HG02678 (cell line): Measurements from ENCODE around the gene ZNF200.
A peak's percentile ranks its signal among the peaks of the same experiment; 100 is the strongest.
"Not testable (repeated sequence)": the region's sequence is repeated elsewhere in the genome, so short reads cannot be mapped to it uniquely, and the experiment has no call there.

Experiments
- ATAC-seq: cut with Tn5 transposase; IDR thresholded peaks from one replicate; pipeline ENCODE4 v1.9.1; 2021; ENCODE audit warnings: mild to moderate bottlenecking, moderate library complexity; ENCODE audit not compliant: unreplicated experiment

Gene ZNF200, protein sequence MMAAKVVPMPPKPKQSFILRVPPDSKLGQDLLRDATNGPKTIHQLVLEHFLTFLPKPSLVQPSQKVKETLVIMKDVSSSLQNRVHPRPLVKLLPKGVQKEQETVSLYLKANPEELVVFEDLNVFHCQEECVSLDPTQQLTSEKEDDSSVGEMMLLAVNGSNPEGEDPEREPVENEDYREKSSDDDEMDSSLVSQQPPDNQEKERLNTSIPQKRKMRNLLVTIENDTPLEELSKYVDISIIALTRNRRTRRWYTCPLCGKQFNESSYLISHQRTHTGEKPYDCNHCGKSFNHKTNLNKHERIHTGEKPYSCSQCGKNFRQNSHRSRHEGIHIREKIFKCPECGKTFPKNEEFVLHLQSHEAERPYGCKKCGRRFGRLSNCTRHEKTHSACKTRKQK

DNA sequence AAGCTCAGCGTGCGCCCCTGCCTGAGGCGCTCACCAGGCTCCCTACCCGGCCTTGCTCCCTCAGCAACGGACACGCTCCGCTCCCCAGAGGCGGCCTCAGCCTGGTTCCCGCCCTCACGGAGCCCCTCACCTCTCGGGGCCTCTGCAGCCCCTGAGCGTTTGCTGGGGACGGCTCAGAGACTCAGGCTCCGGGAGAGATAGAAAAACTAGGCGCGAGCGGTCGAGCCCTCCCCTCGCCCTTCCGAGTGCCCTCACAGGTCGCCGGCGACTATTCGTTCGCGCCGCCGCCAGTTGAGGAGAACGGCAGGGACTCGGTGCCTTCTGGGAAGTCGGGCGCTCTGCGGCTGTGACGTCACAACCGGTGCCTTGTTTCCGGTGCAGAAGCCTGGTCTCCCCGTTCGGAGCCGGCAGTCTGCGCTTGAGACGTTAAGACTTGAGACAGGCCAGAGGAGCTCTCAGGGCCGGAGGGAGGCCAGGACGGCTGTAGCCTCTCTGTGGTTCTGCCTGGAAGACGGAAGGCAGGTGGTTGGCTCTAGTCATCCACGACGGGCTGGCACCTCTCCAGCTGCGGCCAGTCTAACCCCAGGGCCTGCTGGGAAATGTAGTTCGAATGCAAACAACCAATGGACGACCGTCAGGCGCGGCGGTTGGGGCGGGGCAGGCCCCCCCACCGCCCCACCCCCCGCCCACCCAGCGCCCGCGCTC lies at the start of gene ZNF200:
Gene ZNF200, minus strand, starts transcription at position 302 of the 705 bp plus-strand sequence. CDS start 1,403 bp downstream, outside the sequence.
- ATAC-seq = peak; percentile 93

DNA sequence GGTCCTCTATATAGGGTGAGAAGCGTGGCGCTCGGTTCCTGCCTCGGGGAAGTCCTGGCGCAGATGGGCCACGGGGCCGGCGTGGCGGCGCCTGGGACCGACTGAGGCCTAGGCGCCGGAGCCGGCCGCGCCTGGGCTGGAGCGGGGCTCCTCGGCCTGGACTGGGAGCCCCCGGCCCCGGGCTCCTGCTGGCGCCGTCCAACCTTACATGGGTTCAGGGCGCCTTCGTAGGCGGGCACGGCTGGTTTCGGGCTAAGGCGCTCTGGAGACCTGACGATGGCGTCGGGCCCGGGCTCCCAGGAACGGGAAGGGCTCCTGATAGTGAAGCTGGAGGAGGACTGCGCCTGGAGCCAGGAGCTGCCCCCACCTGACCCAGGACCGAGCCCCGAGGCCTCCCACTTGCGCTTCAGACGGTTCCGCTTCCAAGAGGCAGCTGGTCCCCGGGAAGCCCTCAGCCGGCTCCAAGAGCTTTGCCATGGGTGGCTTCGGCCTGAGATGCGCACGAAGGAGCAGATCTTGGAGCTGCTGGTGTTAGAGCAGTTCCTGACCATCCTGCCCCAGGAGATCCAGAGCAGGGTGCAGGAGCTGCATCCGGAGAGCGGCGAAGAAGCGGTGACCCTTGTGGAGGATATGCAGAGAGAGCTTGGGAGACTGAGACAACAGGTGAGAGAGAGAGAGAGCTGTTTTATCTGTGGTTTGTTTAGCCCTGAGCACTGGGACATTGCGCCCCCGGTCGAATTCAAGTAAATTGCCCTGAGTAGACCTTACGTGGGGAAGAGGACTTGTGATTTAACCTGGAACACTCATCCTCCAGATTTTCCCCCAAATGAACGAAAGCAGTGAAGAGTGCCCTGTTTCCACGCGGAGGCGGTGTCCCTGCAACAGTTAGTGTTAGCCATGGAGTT lies 48.8 kb upstream of the ZNF200 start:
- no peak for ATAC-seq

DNA sequence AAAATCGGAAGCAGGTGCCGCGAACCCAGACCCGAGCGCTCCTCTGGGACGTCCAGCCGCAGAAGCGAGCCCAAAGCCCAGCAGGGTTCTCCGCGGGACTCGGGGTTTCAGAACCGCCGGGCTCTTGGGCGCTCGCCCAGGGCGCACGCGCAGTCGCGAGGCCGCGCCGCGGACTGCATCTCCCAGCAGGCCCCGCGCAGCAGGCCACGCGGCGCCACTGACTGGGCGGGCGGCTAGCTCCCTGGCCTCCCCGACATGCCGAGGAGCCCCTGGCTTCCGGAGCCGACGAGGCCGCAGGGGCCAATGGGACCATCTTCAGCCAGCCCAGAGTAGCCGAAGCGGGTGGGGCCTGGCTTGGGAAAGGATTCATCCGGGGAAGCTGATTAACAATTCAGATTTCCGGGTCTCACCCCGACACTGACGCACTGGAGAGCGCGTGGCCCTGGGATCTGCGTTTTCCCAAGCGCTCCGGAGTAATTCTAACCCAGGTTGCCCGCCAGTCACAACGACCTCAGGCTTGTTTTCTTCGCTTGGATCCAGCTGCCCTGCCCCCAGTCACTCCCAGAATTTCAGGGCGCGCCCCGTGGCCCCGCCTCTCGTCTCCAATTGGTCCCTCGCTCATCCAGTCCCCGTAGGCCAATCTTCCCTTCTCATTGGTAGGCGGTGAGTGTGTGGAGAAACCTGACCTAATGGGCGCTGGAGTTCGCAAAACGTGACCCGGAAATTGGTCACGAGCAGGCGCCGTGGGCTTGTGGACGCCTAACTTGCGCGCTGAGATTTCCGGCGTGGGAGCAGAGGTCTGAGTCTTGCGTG lies 48.0 kb upstream of the ZNF200 start, which contains the start of gene ZNF263:
Gene ZNF263, plus strand, starts transcription at position 762 of the 813 bp plus-strand sequence. CDS start 328 bp downstream, outside the sequence.
- peak; percentile 84 for ATAC-seq

DNA sequence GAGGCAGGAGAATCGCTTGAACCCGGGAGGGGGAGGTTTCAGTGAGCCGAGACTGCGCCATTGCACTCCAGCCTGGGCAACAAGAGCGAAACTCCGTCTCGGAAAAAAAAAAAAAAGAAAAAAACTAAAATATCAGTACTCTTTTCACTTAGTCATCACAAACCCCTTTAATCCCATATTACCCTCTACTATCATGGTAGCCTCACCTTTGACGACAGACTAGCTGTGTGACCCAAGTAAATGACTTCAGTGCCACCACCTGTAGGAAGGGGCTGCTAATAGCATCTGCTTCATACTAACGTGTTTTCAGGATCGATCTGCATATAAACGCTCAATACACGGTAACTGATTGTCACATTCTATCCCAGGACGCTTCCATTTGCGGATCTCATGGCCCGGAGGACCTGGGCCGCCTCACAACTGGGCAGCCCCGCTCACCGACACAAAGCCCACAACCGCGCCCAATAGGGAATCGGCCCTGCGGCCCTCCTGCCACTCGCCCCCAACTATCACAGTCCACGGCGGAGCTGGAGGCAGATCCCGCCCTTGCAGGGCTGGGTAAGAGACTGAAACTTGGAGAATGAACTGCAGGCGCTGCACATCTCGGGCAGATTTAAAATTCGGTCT lies 47.3 kb upstream of the ZNF200 start:
- peak; percentile 24 for ATAC-seq

DNA sequence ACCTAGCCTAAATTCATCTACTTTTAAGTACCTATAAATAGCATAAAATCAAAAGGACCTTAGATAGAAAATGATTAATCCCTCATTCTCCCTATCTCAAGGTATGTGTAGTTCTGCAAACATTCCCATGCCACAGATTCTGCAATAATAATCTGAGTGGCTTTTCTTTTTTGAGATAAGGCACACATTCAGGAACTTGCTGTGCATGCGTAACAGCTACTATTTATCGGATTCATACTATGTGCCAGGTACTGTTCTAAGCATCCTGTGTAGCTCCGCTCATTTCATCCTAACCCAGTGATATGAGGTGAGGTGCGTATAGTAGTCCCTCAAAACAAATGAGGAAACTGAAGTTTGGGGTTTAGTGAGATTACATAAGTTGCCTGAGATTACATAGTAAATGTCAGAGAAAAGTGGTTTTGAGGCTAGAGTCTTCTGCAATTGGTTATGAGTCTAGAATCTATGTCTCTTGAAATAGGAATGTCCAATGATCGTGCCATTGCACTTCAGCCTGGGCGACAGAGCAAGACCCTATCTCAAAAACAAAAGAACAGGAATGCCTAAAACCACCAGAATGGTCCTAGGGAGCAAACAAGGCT lies 46.4 kb upstream of the ZNF200 start:
- no peak for ATAC-seq

DNA sequence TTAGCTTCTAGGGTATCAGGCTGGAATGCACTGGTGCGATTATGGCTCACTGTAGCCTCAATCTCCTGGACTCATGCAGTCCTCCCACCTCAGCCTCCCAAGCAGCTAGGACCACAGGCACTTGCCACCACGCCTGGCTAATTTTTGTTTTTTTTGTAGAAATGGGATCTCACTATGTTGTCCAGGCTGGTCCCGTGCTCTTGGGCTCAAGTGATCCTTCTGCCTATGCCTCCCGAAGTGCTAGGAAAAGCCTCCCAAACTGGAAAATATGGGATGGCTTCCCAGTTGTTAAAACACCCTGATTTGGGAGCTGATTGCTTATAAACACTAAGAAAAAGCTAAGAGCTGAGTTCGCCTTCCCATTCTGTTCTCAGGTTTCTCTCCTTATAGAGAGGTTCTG lies 41.7 kb upstream of the ZNF200 start:
- ATAC-seq = no peak

DNA sequence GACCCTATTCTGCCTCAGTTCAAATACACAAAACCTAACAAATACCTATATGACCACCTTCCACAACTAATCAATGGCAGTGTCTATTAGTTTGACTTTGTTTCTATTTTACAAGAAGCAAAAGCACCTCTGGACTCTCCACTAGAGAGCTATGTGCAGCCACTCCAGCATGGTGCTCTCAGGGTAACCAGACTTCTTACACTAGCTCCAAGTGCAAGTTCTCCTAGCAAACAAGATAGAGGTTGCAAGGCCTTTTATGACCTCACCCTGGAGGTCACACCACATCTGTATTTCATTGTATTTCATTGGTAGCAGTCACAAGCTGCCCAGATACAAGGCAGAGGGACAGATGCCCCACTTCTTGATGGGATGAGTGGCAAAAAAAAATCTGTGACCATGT lies 40.0 kb upstream of the ZNF200 start:
- ATAC-seq = no peak

DNA sequence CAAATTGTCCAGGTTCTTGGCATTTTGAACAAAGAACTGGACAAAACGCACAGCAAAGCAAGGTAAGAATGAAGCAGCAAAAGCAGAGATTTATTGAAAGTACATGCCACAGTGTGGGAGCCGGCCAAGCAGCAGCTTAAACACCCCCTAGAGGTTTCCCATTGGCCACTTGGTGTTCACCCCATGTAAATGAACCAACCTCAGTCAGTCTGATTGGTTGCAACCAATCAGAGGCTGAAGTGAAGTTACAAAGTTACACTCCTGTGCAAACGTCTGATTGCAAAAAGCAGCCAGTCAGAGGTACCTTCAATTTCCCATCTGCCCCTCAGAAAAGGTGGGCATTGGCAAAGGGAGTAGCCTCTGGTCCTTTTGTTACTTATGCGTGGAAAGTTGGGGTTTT lies 39.5 kb upstream of the ZNF200 start:
- ATAC-seq = no peak

DNA sequence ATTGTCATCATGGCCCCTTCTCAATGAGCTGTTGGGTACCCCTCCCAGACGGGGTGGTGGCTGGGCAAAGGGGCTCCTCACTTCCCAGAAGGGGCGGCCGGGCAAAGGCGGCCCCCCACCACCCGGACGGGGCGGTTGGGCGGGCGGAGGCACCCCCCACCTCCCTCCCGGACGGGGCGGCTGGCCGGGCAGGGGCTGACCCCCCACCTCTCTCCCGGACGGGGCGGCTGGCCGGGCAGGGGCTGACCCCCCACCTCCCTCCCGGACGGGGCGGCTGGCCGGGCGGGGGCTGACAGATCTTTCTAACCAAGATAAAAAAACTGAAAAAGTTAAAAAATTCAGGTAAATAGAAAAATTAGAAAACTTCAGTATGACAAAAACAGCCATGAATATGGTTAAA lies 36.3 kb upstream of the ZNF200 start:
- not testable (repeated sequence) for ATAC-seq

DNA sequence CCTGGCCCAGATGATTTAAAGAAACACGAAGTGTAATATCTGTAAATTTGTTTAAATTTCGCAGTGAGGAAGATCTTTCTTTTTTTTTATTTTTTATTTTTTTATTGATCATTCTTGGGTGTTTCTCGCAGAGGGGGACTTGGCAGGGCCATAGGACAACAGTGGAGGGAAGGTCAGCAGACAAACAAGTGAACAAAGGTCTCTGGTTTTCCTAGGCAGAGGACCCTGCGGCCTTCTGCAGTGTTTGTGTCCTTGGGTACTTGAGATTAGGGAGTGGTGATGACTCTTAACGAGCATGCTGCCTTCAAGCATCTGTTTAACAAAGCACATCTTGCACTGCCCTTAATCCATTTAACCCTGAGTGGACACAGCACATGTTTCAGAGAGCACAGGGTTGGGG lies 35.8 kb upstream of the ZNF200 start:
- ATAC-seq = not testable (repeated sequence)

DNA sequence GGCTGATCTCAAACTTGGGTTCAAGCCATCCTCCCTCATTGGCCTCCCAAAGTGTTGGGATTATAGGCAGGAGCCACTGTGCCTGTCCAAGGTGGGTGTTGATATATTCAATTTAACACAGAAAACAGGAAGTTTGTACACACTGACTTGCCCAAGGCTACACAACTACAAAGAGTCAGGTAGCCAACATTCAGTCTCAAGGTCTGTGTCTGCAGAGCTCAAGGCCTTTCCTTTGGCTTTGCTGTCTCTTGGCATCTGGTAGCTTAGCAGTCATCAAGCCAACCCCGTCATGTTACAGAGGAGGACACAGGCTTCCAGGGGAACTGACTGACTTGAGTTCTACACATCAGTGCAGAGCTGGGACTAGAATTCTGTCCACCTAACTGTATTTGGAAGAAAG lies 33.3 kb upstream of the ZNF200 start:
- no peak for ATAC-seq

DNA sequence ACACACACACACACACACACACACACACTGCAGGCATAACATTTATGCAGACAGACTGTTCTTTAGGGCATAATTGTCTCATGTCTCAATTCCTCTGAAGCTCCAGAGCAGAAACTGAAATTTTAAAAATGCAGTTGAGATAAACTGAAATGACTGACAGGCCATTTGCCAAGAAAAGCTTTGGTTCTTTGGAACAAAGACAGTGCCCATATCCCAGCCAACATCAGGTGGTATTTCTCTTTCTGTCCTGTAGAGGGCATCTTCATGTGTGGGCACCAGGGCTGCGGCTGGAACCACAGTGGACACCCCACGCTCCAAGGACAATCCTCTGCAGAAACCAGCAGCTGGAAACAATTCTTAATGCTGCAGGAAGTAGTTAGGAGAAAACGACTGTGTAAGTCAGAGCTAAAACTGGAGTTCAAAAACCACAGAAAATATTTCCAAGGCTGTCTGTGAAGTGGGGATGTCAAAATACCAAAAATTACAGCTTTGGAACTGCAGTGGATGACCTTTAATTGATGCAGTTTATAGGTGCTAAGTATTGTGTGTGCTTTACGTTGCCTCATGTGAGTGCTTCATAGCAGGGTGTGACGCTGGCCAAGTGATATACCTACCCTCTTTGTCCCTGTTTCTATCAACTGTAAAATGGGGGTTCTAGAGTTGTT lies 32.0 kb upstream of the ZNF200 start:
- ATAC-seq = no peak

DNA sequence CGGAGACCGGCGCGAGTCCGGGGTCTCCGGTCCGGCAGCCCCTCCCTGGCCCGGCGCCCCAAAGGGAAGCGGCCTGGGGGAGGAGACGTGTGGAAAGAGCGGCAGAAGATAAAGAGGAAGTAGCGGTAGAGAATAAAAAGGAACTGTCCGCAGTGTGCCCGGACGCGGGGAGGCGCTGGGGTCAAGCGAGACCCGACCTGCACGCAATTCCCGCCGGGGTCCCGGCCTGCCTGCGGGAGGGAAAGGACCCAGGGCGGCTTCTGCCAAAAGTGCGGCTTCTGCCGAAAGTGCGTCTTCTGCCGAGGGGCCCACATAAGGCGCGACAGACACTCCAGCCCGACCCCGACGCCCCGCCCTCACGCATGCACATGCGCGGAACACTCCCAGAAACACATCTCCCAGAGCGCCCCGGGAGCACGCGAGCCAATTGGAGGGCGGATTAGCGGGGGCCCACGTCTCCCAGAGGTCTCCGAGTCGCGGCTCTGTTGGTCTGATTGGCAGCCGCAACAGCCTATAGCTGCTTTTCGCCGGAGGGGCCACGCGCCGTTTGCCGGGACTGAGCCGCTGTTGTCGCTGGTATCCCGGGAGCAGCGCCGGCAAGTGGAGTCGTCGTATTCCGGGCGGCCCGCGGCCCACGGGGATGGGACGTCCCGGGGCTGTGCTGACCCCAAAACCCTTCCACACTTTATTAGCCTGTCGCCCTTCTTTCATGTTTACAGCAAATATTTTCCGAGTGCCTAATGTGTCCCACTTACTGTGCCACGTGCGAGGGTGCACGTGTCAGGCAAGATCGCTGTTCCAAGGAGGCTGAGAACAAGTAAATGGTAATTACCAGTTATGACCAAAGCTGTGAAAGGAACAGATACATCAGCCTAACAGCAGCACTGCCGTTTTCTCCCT lies 29.4 kb upstream of the ZNF200 start:
- ATAC-seq = peak; percentile 84

DNA sequence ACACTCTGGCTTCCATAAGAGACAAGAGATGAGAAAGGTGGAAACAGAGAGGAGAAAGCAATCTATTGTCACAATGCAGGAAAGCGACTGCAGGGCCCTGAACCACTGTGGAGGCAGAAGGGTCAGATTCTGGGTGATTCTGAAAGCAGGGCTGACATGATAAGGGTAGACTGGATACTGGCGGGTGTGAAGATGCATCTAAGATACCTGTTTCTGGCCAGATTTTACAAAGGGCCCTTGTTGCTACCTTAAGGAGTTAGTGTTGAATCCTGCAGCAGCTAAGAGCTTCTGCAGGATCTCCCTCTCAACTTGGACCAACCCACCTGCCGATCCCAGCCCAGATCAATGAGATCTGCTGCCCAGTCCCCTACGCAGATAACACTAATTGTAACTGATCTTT lies 27.6 kb upstream of the ZNF200 start:
- ATAC-seq = no peak

DNA sequence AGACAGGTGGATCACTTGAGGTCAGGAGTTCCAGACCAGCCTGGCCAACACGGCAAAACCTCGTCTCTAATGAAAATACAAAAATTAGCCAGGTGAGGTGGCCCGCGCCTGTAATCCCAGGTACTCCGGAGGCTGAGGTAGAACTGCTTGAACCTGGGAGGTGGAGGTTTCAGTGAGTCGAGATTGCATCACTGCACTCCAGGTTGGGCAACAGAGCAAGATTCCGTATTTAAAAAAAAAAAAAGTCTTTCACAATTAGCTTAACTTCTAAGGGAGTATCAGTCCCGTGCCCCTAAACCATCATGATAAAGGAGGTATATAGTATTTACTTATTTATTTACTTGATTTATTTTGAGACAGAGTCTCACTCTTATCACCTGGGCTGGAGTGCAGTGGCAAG lies 24.9 kb upstream of the ZNF200 start:
- ATAC-seq = no peak

DNA sequence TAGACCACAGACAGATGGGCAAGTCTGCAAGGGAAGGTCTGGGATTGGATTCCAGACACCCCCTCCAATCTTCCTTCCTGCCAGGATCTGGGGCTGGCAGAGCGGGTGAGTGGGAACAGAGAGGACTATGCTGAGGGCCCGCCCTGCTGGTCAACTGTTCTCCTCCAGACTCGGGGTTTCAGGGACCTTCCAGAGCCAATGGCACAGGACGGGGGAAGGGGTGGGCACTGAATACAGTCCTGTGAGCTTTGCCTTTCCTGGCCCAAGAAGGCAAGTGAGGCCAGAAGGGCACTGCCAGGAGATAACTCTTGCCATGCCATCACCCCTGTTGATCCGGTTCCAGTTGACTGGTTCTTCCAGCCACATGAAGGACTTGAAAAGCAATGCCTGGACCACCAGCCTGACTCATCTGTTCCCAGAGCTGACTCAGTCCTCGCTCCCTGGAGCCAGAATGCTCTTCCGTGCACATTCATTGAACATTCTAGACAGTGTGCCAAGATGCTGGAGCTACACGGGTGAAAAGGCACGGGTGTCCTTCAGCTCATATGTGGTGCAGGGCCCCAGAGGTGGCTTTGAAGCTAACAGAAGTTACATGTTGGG lies 22.0 kb upstream of the ZNF200 start:
- no peak for ATAC-seq

DNA sequence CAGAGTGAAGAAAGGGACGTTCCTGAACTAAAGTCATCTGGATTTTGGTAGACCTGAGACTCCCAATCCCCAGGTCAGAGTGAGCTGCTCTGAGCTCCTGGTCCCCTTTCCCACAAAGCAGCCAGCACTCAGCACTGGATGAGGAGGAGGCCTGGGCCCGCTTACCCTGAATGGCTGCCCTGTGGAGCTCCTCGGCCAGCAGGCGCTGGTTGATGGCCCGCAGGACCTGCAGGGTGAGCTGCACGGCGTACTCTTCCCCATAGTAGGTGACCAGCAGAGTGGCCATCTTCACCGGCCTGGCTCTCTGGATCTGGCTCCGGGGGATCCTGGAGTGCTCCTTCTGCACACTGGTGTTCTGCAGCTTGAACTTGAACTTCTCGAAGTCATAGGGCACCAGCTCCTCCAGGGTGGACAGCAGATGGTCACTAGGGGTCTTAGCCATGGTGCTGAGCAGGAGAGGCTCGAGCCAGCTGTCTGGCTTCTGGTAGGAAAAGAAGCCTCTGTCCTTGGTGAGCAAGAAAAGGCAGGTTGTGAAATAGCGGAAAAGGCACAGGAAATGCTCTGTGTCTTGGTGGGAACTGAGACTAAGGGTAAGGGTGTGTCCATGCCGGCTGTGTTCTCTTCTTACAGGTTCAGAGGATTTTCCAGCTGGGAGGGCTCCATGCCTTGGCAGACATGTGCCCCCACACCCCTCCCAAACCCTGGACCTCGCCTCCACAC lies 21.3 kb upstream of the ZNF200 start, which contains the start of gene MEFV:
Gene MEFV, minus strand, starts transcription at position 488 of the 720 bp plus-strand sequence. Its CDS starts 46 bp downstream, at position 442.
- no peak for ATAC-seq
